ENCODE measurements around the gene PGM1.

DNA sequence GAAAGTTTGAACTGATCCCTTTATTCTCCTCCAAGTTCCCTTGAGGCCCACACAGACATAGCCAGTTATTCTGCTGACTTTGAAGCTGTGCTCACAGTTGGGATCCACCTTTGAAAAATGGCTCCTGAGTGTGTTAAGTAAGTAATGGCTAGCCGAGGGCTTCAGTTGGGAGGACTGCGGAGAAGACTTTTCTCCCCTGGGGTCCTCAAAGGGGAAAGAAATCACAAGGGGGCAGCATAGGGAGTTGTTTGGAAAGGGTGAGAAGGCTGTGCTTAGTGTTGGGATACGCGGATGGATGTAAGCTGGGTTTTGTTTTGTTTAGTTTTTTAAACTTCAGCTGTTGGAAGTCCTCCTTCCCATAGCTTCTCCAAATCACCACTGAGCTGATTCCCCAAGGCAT lies 8.3 kb downstream of the PGM1 start:
- TF ChIP-seq, protein P1, sequence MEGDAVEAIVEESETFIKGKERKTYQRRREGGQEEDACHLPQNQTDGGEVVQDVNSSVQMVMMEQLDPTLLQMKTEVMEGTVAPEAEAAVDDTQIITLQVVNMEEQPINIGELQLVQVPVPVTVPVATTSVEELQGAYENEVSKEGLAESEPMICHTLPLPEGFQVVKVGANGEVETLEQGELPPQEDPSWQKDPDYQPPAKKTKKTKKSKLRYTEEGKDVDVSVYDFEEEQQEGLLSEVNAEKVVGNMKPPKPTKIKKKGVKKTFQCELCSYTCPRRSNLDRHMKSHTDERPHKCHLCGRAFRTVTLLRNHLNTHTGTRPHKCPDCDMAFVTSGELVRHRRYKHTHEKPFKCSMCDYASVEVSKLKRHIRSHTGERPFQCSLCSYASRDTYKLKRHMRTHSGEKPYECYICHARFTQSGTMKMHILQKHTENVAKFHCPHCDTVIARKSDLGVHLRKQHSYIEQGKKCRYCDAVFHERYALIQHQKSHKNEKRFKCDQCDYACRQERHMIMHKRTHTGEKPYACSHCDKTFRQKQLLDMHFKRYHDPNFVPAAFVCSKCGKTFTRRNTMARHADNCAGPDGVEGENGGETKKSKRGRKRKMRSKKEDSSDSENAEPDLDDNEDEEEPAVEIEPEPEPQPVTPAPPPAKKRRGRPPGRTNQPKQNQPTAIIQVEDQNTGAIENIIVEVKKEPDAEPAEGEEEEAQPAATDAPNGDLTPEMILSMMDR (IDR thresholded peaks at IDR 0.05) = no peak
- TF ChIP-seq POLR2A (IDR thresholded peaks at IDR 0.05) = no peak
